HL-60 (cell line): ENCODE results near the gene KIF26B.

Experiments
- CTCF ChIP-seq: IDR thresholded peaks from one replicate; pipeline ENCODE4 v1.5.1; 2011; ENCODE audit warnings: low read length, control low read depth, inconsistent platforms; ENCODE audit not compliant: insufficient read depth
- GABPA ChIP-seq: IDR thresholded peaks from 2 replicates; pipeline ENCODE4 v1.6.1; 2012; ENCODE audit warnings: low read depth
- POLR2AphosphoS5 ChIP-seq: IDR thresholded peaks from 2 replicates; pipeline ENCODE4 v1.6.1; 2012; ENCODE audit warnings: low read depth
- REST ChIP-seq: IDR thresholded peaks from 2 replicates; pipeline ENCODE4 v1.6.1; 2012; ENCODE audit warnings: low read depth; ENCODE audit not compliant: insufficient replicate concordance
- SPI1 ChIP-seq: IDR thresholded peaks from 2 replicates; pipeline ENCODE4 v1.6.1; 2012; ENCODE audit warnings: low read depth, mild to moderate bottlenecking, borderline replicate concordance

- TF ChIP-seq CTCF (no peak), POLR2AphosphoS5 (no peak), REST (no peak), GABPA (no peak), SPI1 (no peak)
Measured at GRCh38 chr1:245375789-245376460, 221.1 kb downstream of the KIF26B start.
